Liver (tissue), 3 donors: ENCODE results near the gene IFRD1.

ENCODE experiments used
- ATF3 ChIP-seq: IDR thresholded peaks from 2 replicates; pipeline ENCODE4 v1.6.1; 2016; ENCODE audit warnings: antibody characterized with exemption
- CTCF ChIP-seq: fragments of 150-350 bp; IDR thresholded peaks from 2 replicates; pipeline ENCODE4 v1.5.1; 2017; ENCODE audit warnings: improper control_type of control experiment, low read depth, low read length; ENCODE audit not compliant: missing input control
- EGR1 ChIP-seq, 2 donors: IDR thresholded peaks; 2 replicates each; pipeline ENCODE4 v1.6.1; 2016 to 2018; ENCODE audit warnings: antibody characterized with exemption in 2 of 2, low read depth in 2 of 2
- MAX ChIP-seq: IDR thresholded peaks from 2 replicates; pipeline ENCODE4 v1.6.1; 2016; ENCODE audit warnings: antibody characterized with exemption
- RAD21 ChIP-seq, 2 donors: IDR thresholded peaks; 2 replicates each; pipeline ENCODE4 v1.6.1; 2016; ENCODE audit warnings: antibody characterized with exemption in 2 of 2, mild to moderate bottlenecking in 2 of 2
- donor health status: healthy.
- donor health status: healthy.

- TF ChIP-seq ATF3 (no peak), EGR1 (IDR thresholded peaks at IDR 0.05; ENCODE audit: low read depth in 2 of 2) (no peak), CTCF (no peak), RAD21 (IDR thresholded peaks at IDR 0.05) (no peak), MAX (no peak)
Observed at GRCh38 chr7:112517487-112517886, 67.2 kb downstream of the IFRD1 start.
